Testis (tissue), 3 donors: Measurements from ENCODE around the gene ACSM2A. TPM values are rescaled to one million over a fixed set of nuclear protein-coding genes. Genes with fewer than 3 reads are reported as not detected.
"Not testable (repeated sequence)": the region's sequence is repeated elsewhere in the genome, so short reads cannot be mapped to it uniquely, and the experiment has no call there.

ENCODE experiments used
- DNase-seq: peaks from one replicate; pipeline ENCODE4 v3.0.0-alpha.2; 2019
- H3K27ac ChIP-seq, 2 donors: fragments of 200-600 bp; sonication (generic); one replicate each; pipeline ENCODE4 v1.5.1; 2019
- H3K27me3 ChIP-seq: fragments of 200-600 bp; sonication (generic); one replicate; pipeline ENCODE4 v1.5.1; 2019
- H3K36me3 ChIP-seq: fragments of 200-600 bp; sonication (generic); one replicate; pipeline ENCODE4 v1.5.1; 2017; ENCODE audit warnings: low read depth; ENCODE audit errors: missing control alignments
- H3K4me1 ChIP-seq: fragments of 200-600 bp; sonication (generic); one replicate; pipeline ENCODE4 v1.5.1; 2019
- H3K4me3 ChIP-seq, 2 donors: fragments of 200-600 bp; sonication (generic); one replicate each; pipeline ENCODE4 v1.5.1; 2017 to 2019
- H3K9me3 ChIP-seq: fragments of 200-600 bp; sonication (generic); one replicate; pipeline ENCODE4 v1.5.1; 2017
- POLR2A ChIP-seq: fragments of 450-650 bp; IDR thresholded peaks from one replicate; pipeline ENCODE4 v1.6.1; 2017; ENCODE audit warnings: antibody characterized with exemption, mild to moderate bottlenecking, moderate library complexity
- WGBS, 2 donors: methylation state at CpG; one replicate each; pipeline ENCODE4 v1.1.5; 2018; 5-methylcytosine and 5-hydroxymethylcytosine counted together
- intact Hi-C: fragments of 100-400 bp; cut with DNase I; formaldehyde crosslinking; loops from one replicate; pipeline ENCODE4 v1.15.1; 2023; ENCODE audit warnings: low total_unique reads
- polyA plus RNA-seq: library from polyadenylated mRNA; stranded (reverse); fragments of 350-450 nt; fragmentation: Illumina TruSeq; extraction: RNeasy Lipid Tissue Mini Kit (QIAGEN cat#74804); gene quantifications from one replicate; pipeline ENCODE4 v1.2.3, GENCODE V29; 2014; ENCODE audit warnings: low read depth, low replicate concordance; ENCODE audit not compliant: insufficient read depth
- total RNA-seq, 2 donors: library from RNA; depleted of rRNA; stranded (reverse); fragments of >200 nt; gene quantifications; one replicate each; pipeline ENCODE4 v1.2.3, GENCODE V29; 2016
- TF ChIP-seq, protein P1 (sequence below), 3 experiments: fragments of 450-650 bp in 2 of 3; fragments of 200-600 bp in 1 of 3; sonication (generic) in 1 of 3; IDR thresholded peaks; one replicate each; pipeline ENCODE4 v1.5.1; 2016 to 2019; ENCODE audit warnings: antibody characterized with exemption in 3 of 3, mild to moderate bottlenecking in 2 of 3, moderate library complexity in 1 of 3

The ACSM2A gene
- total and polyA plus RNA-seq, 3 donors from 2014 or later: 0.12 to 0.28 TPM; not detected in 1

DNA sequence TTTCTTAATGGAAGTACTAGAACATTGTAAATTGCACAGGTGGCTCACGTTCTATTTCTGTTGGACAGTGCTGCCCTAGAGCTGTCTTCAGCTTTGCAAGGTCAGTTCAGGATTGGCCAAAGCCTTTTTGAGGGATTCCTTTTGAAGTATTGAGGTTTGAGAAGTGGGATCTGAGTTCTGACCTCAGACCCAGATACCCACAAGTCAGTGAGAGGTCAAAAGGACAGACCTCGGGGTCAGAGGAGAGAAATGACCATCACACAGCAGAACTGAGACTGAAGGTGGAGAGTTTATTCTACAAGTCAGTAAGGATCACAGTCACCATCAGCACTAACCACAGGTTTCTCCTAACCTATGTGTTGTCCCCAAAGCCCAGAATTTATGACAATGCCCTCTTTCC, 40.3 kb upstream of the ACSM2A start:
- 89 to 95% methylated on average over 2 of the region's 2 CpGs for WGBS, 2 donors
- Histone ChIP-seq H3K9me3 (no peaks in the 10 kb centered on the region), H3K27me3 (no peaks in the 10 kb centered on the region)

DNA sequence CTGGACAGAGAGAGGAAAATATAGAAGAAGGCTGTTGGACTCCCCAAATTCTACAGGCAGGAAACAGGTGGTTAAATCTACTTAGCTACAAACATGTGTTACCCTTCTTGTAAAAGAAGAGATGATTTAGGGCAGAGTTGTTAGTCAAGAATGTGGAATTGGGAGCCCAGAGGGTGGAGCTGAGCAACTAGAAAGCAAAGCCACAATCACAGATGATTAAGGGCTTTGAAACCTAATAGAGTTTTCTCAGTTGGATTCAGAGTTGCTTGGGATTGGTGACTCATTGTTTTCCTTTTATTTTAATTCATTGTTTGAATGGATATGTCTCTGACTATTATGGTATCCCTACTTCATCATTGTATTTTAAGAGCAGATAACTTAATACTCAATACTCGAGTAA, 35.8 kb upstream of the ACSM2A start:
- Histone ChIP-seq H3K9me3 (no peaks in the 10 kb centered on the region), H3K36me3 (no peaks in the 10 kb centered on the region), H3K27ac (no peak overlapping the region), H3K27me3 (no peaks in the 10 kb centered on the region), H3K4me3 (no peak overlapping the region), H3K4me1 (no peaks in the 10 kb centered on the region)
- intact Hi-C loops: no loop called here
- DNase-seq: no peak
- TF ChIP-seq, protein P1, sequence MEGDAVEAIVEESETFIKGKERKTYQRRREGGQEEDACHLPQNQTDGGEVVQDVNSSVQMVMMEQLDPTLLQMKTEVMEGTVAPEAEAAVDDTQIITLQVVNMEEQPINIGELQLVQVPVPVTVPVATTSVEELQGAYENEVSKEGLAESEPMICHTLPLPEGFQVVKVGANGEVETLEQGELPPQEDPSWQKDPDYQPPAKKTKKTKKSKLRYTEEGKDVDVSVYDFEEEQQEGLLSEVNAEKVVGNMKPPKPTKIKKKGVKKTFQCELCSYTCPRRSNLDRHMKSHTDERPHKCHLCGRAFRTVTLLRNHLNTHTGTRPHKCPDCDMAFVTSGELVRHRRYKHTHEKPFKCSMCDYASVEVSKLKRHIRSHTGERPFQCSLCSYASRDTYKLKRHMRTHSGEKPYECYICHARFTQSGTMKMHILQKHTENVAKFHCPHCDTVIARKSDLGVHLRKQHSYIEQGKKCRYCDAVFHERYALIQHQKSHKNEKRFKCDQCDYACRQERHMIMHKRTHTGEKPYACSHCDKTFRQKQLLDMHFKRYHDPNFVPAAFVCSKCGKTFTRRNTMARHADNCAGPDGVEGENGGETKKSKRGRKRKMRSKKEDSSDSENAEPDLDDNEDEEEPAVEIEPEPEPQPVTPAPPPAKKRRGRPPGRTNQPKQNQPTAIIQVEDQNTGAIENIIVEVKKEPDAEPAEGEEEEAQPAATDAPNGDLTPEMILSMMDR (IDR thresholded peaks at IDR 0.05): no peak
- TF ChIP-seq POLR2A: no peak
- WGBS, 2 donors: 82 to 88% methylated on average over 1 of the region's 1 CpG

More for the DNA sequence above, 40.3 kb upstream of the ACSM2A start:
- no peak overlapping the region for H3K27ac ChIP-seq
- peaks cover 5% of the 10 kb centered on the region for H3K4me1 ChIP-seq
- intact Hi-C loops: no loop called here
- H3K4me3 ChIP-seq: no peak overlapping the region
- no peaks in the 10 kb centered on the region for H3K36me3 ChIP-seq
- no peak for DNase-seq
- TF ChIP-seq POLR2A: no peak
- TF ChIP-seq, protein P1 (IDR thresholded peaks at IDR 0.05): no peak

DNA sequence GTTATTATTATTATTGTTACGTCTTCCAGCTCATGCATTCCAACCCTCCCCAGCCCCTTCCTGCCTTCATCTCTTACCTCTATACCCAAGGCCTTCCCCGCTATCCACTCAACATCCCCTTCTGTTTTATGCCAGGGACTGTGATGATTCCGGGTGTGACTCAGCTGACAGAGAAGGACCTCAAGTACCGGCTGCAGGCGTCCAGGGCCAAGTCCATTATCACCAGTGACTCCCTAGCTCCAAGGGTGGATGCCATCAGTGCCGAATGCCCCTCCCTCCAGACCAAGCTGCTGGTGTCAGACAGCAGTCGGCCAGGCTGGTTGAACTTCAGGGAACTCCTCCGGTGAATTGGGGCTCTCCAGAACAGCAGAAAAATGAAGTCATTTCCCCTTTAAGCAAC, 32.2 kb upstream of the ACSM2A start:
- 83% methylated on average over 8 of the region's 8 CpGs for WGBS, 2 donors

DNA sequence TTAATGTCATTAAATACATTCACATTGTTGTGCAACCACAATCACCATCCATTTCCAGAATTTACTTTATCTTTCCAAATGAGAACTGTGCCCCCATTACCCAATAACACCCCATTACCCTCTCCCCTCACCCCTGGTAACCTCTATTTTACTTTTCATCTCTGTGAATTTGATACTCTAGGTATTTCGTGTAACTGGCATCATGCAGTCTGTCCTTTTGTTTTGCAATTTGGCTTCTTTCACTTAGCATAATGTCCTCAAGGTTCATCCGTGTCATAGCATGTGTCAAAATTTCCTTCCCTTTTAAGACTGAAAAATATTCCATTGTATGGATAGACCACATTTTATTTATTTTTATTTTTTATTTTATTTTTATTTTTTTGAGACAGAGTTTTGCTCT, 29.6 kb upstream of the ACSM2A start:
- DNase-seq, H3K36me3 ChIP-seq, H3K4me3 ChIP-seq, intact Hi-C loops, H3K27me3 ChIP-seq, H3K4me1 ChIP-seq, H3K9me3 ChIP-seq, H3K27ac ChIP-seq: not testable (repeated sequence)
- 82 to 84% methylated on average over 2 of the region's 2 CpGs for WGBS, 2 donors

More for the DNA sequence above, 32.2 kb upstream of the ACSM2A start:
- intact Hi-C loops, H3K27me3 ChIP-seq, H3K27ac ChIP-seq, H3K4me1 ChIP-seq, DNase-seq, H3K36me3 ChIP-seq, H3K4me3 ChIP-seq, H3K9me3 ChIP-seq: not testable (repeated sequence)

DNA sequence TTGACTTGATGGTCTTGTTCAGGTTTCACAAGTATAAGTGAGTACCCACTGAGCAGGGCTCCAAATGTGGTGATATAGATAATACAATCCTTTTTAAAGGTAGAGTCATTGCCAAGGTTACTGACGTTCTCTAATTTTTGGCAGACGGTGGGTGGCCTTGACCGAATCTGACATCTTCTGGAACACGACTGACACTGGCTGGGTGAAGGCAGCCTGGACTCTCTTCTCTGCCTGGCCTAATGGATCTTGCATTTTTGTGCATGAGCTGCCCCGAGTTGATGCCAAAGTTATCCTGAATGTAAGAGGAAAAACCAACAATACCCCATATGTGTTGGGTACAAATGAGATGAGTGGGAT, 27.6 kb upstream of the ACSM2A start:
- H3K4me3 ChIP-seq, H3K27ac ChIP-seq, DNase-seq, H3K36me3 ChIP-seq, H3K27me3 ChIP-seq, intact Hi-C loops, H3K9me3 ChIP-seq, H3K4me1 ChIP-seq: not testable (repeated sequence)
- 36 to 47% methylated on average over 5 of the region's 5 CpGs for WGBS, 2 donors

DNA sequence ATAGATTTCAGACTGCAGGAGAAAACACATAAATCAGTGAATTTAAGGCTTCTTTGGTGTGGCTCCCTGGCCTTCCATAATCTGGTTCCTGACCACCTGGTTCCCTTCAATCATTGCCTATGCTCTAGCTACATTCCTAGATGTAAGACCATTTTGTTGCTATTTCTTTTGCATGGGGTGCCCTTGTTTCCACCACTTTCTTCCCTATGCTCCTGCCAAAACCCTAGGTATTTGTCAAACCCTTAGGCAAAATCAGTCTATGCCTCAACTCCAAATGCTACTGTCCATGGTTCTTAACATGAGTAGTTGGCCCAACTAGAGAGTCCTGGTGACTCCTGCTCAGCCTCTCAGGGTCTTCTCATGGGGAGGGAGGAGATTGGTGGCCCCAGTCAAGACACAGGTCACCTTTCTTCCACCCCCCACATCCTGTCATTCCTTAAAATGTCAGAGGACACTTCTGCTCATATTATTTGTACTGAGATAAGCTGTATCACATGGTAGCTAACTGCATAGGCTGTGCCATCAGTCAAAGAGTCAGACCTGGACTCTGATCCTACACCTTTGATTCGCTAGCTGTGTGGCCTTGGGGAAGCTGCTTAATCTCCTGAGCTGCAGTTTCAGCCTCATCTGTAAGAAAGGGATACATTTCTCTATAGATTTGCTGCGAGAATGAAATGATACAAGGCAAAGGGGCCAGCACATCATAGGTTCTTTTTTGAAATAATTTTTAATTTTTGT, 27.0 kb upstream of the ACSM2A start:
- no peaks in the 10 kb centered on the region for H3K36me3 ChIP-seq
- TF ChIP-seq, protein P1 (IDR thresholded peaks at IDR 0.05): no peak
- TF ChIP-seq POLR2A: no peak
- no peaks in the 10 kb centered on the region for H3K27me3 ChIP-seq
- intact Hi-C loops: no loop called here
- no peak for DNase-seq
- no peak overlapping the region for H3K27ac ChIP-seq
- 80 to 83% methylated on average over 2 of the region's 2 CpGs for WGBS, 2 donors
- no peaks in the 10 kb centered on the region for H3K4me1 ChIP-seq
- no peak overlapping the region for H3K4me3 ChIP-seq
- H3K9me3 ChIP-seq: no peaks in the 10 kb centered on the region

DNA sequence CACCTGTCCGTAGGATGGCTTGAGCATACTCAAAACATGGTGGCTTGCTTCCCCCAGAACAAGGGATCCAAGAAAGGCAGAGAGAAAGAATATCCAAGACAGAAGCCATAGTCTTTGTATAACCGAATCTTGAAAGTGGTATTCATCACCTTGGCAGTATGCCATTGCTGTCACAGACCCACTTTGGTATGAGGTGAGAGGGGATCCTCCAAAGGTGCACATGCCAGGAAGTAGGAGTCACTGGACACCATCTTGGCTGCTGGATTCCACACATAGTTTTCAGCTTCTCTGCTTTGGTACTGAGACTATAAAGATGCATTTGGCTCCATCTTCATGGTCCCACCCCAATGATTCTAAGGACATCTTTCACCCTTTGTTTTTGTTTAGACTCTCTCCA, 23.9 kb upstream of the ACSM2A start:
- H3K4me3 ChIP-seq, H3K36me3 ChIP-seq, intact Hi-C loops, H3K27me3 ChIP-seq, H3K27ac ChIP-seq, H3K9me3 ChIP-seq, DNase-seq, H3K4me1 ChIP-seq: not testable (repeated sequence)
- 66 to 89% methylated on average over 2 of the region's 2 CpGs for WGBS, 2 donors

DNA sequence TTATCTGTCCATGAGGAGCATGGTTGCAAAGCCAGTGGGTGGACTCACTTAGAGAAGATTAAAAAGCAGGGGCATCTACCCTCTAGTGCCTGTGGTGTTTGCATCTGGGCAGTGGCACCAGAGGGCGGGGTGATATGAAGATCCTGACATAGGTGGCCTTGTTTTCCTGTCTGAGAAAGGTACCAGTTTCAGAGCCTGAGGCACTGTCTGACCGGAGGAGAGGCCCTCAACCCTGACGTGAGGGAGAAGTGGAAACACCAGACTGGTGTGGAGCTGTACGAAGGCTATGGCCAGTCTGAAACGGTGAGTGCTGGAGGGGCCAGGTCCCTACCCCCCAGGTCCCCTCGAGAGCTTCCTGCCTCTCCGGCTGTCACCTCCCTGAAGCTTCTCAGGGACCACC, 21.8 kb upstream of the ACSM2A start:
- intact Hi-C loops, H3K27ac ChIP-seq, DNase-seq, H3K9me3 ChIP-seq, H3K27me3 ChIP-seq, H3K4me3 ChIP-seq, H3K36me3 ChIP-seq, H3K4me1 ChIP-seq: not testable (repeated sequence)
- 79 to 87% methylated on average over 7 of the region's 7 CpGs for WGBS, 2 donors

DNA sequence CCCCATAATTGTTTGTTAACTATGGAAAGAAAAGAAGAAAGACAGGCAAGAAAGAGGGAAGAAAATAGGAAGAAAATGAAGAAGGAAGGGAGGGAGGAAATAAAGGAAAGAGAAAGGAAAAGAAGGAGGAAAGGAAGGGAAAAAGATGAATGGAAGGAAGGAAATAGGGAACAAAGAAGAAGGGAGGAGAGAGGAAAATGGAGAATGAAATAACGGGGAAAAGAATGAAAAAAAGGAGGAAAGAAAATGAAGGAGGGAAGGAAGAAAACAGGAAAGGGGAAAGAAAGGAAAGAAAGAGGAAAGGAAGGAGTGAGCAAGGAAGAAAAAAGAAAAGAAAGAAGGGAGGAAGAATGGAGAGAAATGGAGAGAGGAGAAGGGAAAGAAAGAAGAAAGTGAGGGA, 20.8 kb upstream of the ACSM2A start:
- H3K4me3 ChIP-seq, intact Hi-C loops, DNase-seq, H3K27ac ChIP-seq, H3K9me3 ChIP-seq, H3K27me3 ChIP-seq, H3K4me1 ChIP-seq, H3K36me3 ChIP-seq: not testable (repeated sequence)
- 88 to 94% methylated on average over 1 of the region's 1 CpG for WGBS, 2 donors
